Heart left ventricle (tissue), 16 donors: ENCODE data around the gene MAP3K21. TPM values are rescaled to one million over a fixed set of nuclear protein-coding genes. Genes with fewer than 3 reads are reported as not detected.

Source experiments
- ATAC-seq, 4 donors: fragments of 200-7000 bp; cut with Tn5 transposase; one replicate each; pipeline ENCODE4 v1.9.1; 2020 to 2022; ENCODE audit warnings: moderate library complexity in 4 of 4, mild to moderate bottlenecking in 3 of 4, moderate number of reproducible peaks in 1 of 4
- DNase-seq, 5 donors: peaks; one replicate each; pipeline ENCODE4 v3.0.0-alpha.2; 2020
- H3K27ac ChIP-seq, 12 donors: fragments of 200-600 bp; sonication (generic) in 4 of 12; one replicate each; pipeline versions ENCODE4 v1.5.0 to v1.8.0; 2016 to 2022; ENCODE audit warnings: mild to moderate bottlenecking in 2 of 12
- H3K27me3 ChIP-seq, 9 donors: fragments of 200-600 bp; sonication (generic) in 2 of 9; one replicate each; pipeline versions ENCODE4 v1.5.1 to v1.8.0; 2016 to 2022; ENCODE audit warnings: mild to moderate bottlenecking in 3 of 9
- H3K36me3 ChIP-seq, 9 donors: fragments of 200-600 bp; sonication (generic) in 2 of 9; one replicate each; pipeline versions ENCODE4 v1.5.0 to v1.8.0; 2018 to 2022; ENCODE audit warnings: mild to moderate bottlenecking in 2 of 9
- H3K4me1 ChIP-seq, 12 donors: fragments of 200-600 bp; sonication (generic) in 4 of 12; one replicate each; pipeline versions ENCODE4 v1.5.0 to v1.8.0; 2016 to 2022; ENCODE audit warnings: mild to moderate bottlenecking in 3 of 12
- H3K4me3 ChIP-seq, 12 donors: fragments of 200-600 bp; sonication (generic) in 4 of 12; one replicate each; pipeline versions ENCODE4 v1.5.0 to v1.8.0; 2017 to 2022; ENCODE audit warnings: mild to moderate bottlenecking in 9 of 12, moderate library complexity in 4 of 12
- H3K9me3 ChIP-seq, 12 donors: fragments of 200-600 bp; sonication (generic) in 4 of 12; one replicate each; pipeline versions ENCODE4 v1.5.0 to v1.8.0; 2016 to 2022; ENCODE audit warnings: mild to moderate bottlenecking in 1 of 12
- POLR2A ChIP-seq, 2 donors: fragments of 450-650 bp; IDR thresholded peaks; one replicate each; pipeline ENCODE4 v1.6.1; 2017; ENCODE audit warnings: antibody characterized with exemption in 2 of 2, mild to moderate bottlenecking in 2 of 2, moderate library complexity in 2 of 2
- WGBS, 4 donors: extraction: QIAGEN DNeasy Blood & Tissue Kit in 2 of 4; methylation state at CpG; one replicate each; pipeline versions ENCODE4 v1.1.5 to v1.1.7; 2013 to 2018; 5-methylcytosine and 5-hydroxymethylcytosine counted together
- intact Hi-C, 10 donors: fragments of 100-400 bp; cut with DNase I; formaldehyde crosslinking; loops; one replicate each; pipeline versions ENCODE4 v1.11.1 to v1.14.2; 2022
- polyA plus RNA-seq, 2 donors: library from polyadenylated mRNA; stranded (reverse); fragments of 200-250 nt; gene quantifications; one replicate each; pipeline ENCODE4 v1.2.3, GENCODE V29; 2013
- total RNA-seq, 9 donors: library from RNA; depleted of rRNA in 2 of 9; stranded (reverse); fragments of >200 nt in 2 of 9; fragmentation: NEBNext Ultra II Directional in 3 of 9; extraction: Animal tissue kit (Norgen Biotek cat#: 25700) in 3 of 9; gene quantifications; one replicate each; pipeline versions ENCODE4 v1.1.0 to v1.2.4, GENCODE V29; 2016 to 2023
- TF ChIP-seq, protein P1 (sequence below), 12 donors: fragments of 200-600 bp; sonication (generic) in 4 of 12; IDR thresholded peaks; one replicate each; pipeline versions ENCODE4 v1.5.0 to v1.8.0; 2018 to 2022; ENCODE audit warnings: antibody characterized with exemption in 12 of 12, mild to moderate bottlenecking in 5 of 12
- donor health status: ischemic (EF 13 %, LVEDD 7.1; RV severe dilation, severe dysfunction).
- donor health status: healthy with polysubstance abuse.
- donor health status: DM: no; HTN: yes; CAD: no.
- donor health status: DM: no; HTN: no; CAD: no.
- donor health status: ischemic (EF 25% LVEDD 6.9; RV normal size, moderate dysfunction).
- donor health status: ischemic (EF 25% LVEDD 5.7; RV mildly dilated, moderate dysfunction).
- donor health status: healthy.
- donor health status: DM: yes; HTN: yes; CAD: no.
- donor health status: ischemic (EF 35%, LVEDD 5.7; RV mildly dilated, moderate dysfunction).
- donor health status: nonischemic (EF 11% LVEDD 7.7; RV severe dilation, severe dysfunction).
- donor health status: DM: yes; HTN: yes; CAD: no.
- donor health status: PGD.
- donor health status: ischemic (EF 29% LVEDD 5.4; RV normal size, mild dysfunction).
- donor health status: nonischemic (EF 23%, LVEDD 6.1; RV moderate dilation, normal function).

Gene MAP3K21
- total and polyA plus RNA-seq, 11 donors, result 0.14 to 0.86 (median 0.23) TPM

DNA sequence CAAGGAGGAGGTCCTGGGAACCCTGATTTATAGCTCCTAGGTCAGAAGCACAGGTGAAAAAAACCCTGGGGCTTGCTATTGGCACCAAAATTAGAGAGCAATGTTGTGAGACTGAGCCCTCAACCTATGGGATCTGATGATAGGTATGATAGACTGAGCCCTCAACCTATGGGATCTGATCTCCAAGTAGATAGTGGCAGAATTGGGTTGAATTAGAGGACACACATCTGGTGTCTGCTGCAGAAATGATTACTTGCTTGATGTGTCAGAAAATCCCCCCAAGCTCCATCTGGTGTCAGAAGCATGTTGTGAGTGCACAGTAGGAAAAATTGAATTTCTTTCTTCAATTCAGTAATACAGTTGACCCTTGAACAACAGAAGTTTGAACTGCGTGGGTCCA is 62.4 kb downstream of the MAP3K21 start:
- TF ChIP-seq, protein P1, sequence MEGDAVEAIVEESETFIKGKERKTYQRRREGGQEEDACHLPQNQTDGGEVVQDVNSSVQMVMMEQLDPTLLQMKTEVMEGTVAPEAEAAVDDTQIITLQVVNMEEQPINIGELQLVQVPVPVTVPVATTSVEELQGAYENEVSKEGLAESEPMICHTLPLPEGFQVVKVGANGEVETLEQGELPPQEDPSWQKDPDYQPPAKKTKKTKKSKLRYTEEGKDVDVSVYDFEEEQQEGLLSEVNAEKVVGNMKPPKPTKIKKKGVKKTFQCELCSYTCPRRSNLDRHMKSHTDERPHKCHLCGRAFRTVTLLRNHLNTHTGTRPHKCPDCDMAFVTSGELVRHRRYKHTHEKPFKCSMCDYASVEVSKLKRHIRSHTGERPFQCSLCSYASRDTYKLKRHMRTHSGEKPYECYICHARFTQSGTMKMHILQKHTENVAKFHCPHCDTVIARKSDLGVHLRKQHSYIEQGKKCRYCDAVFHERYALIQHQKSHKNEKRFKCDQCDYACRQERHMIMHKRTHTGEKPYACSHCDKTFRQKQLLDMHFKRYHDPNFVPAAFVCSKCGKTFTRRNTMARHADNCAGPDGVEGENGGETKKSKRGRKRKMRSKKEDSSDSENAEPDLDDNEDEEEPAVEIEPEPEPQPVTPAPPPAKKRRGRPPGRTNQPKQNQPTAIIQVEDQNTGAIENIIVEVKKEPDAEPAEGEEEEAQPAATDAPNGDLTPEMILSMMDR (IDR thresholded peaks at IDR 0.05), result no peak
- no peak for TF ChIP-seq POLR2A (IDR thresholded peaks at IDR 0.05)
- no peak for ATAC-seq
- intact Hi-C loops, result loop anchor here in 4 of 10 donors (5.0 to 10.0 kb wide), 4 partner anchors 405 to 925 kb away; no protein-coding TSS in a partner anchor
- no peak for DNase-seq
- Histone ChIP-seq H3K4me1 (peaks cover 0 to 8% (median 0%) of the 10 kb centered on the region in 12 donors), H3K36me3 (no peaks in the 10 kb centered on the region), H3K4me3 (no peak overlapping the region), H3K27me3 (peaks cover 0 to 18% (median 0%) of the 10 kb centered on the region in 9 donors), H3K27ac (no peak overlapping the region), H3K9me3 (peaks cover 0 to 3% (median 0%) of the 10 kb centered on the region in 12 donors)
- 92 to 100% (median 95%) methylated on average over 1 of the region's 1 CpG for WGBS, 4 donors

GRCh38 chr1:233390842-233391737 is 63.6 kb downstream of the MAP3K21 start:
- H3K9me3 ChIP-seq, result peaks cover 0 to 3% (median 0%) of the 10 kb centered on the region in 12 donors
- no peak overlapping the region for H3K27ac ChIP-seq
- ATAC-seq, result no peak
- intact Hi-C loops, result loop anchor here in 4 of 10 donors (5.0 to 10.0 kb wide), 4 partner anchors 404 to 924 kb away; no protein-coding TSS in a partner anchor
- WGBS, 4 donors, result 67 to 74% (median 70%) methylated on average over 3 of the region's 3 CpGs
- H3K4me1 ChIP-seq, result peaks cover 0 to 8% (median 0%) of the 10 kb centered on the region in 12 donors
- no peaks in the 10 kb centered on the region for H3K36me3 ChIP-seq
- H3K4me3 ChIP-seq, result no peak overlapping the region
- no peak for TF ChIP-seq POLR2A (IDR thresholded peaks at IDR 0.05)
- TF ChIP-seq, protein P1 (IDR thresholded peaks at IDR 0.05), result no peak
- no peak for DNase-seq
- peaks cover 0 to 18% (median 0%) of the 10 kb centered on the region in 9 donors for H3K27me3 ChIP-seq

DNA sequence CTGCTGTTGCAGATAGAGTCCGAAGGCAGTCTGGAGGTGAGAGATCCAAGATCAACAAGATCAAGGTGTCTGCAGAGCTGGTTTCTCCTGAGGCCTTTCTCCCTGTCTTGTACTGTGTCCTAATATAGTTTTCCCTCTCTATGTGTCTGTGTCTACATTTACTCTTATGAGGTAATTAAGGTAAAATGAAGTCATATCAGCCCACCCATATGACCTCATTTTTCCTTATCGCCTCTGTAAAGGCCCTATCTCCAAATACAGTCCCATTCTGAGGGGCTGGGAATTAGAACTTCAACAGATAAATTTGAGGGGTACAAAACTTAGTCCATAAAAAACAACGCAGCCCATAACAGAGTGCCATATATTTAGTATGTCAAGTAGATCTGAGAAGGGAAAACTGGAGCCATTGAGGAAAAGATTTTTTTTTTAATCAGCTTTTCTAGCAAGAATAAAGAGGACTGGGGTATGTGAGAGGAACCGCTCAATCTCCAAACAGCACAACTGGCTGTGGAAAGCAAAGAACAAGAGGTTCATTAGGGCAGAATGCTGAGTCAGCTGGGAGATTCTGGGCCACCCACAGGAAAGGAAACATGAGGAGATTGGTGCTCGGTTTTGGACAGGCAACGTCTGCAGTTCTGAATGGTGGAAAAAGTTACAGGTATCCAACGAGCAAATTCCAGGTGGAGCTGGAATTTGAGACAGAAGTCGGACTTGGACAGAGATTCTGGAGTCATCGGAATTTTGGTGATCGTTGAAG is 65.7 kb downstream of the MAP3K21 start:
- intact Hi-C loops, result loop anchor here in 4 of 10 donors (5.0 to 10.0 kb wide), 4 partner anchors 402 to 922 kb away; no protein-coding TSS in a partner anchor
- H3K9me3 ChIP-seq, result peaks cover 0 to 3% (median 0%) of the 10 kb centered on the region in 12 donors
- ATAC-seq, result no peak
- no peak overlapping the region for H3K27ac ChIP-seq
- no peak for TF ChIP-seq POLR2A (IDR thresholded peaks at IDR 0.05)
- TF ChIP-seq, protein P1 (IDR thresholded peaks at IDR 0.05), result no peak
- H3K4me3 ChIP-seq, result no peak overlapping the region
- peaks cover 0 to 18% (median 0%) of the 10 kb centered on the region in 9 donors for H3K27me3 ChIP-seq
- no peaks in the 10 kb centered on the region for H3K36me3 ChIP-seq
- WGBS, 4 donors, result 60 to 67% (median 63%) methylated on average over 10 of the region's 10 CpGs
- H3K4me1 ChIP-seq, result peaks cover 0 to 8% (median 0%) of the 10 kb centered on the region in 12 donors
- no peak for DNase-seq
